ENCODE data around the gene TEP1. TPM values are rescaled to one million over a fixed set of nuclear protein-coding genes. Genes with fewer than 3 reads are reported as not detected.

TEP1 gene
- total RNA-seq, 2 experiments from 2014 or later: 47.1 to 49.3 TPM

DNA sequence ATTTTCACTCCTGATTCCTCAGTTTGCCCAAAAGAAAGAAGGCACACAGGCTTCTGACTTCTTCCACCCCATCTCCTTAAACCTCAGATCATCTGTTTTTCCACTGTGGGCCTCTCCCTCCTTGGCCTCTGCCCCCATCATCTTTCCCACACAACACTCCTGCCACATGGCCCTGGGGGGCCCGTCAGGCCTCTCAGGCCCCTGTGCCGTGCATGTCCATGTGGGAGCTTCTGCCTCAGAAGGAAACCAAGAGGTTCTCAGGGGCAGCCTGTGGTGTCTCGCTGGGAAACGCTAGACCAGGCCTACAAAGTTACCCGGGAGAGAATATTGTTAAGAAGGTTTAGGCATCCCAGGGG lies 14.7 kb upstream of the TEP1 start:
- POLR2A ChIA-PET: no interaction called here
- intact Hi-C loops (cut with micrococcal nuclease): no loop called here
- Mint-ChIP-seq H3K9me3 (no peaks in the 10 kb centered on the region), H3K4me1 (ENCODE audit: low read depth) (peaks cover 17% of the 10 kb centered on the region), H3K27ac (no peak overlapping the region), H3K4me3 (no peak overlapping the region), H3K27me3 (no peaks in the 10 kb centered on the region), H3K36me3 (no peaks in the 10 kb centered on the region)
- CTCF ChIA-PET: interaction anchor here (2.4 kb wide), 1 partner anchor 13 kb away, joined by 12 read pairs; no protein-coding TSS in a partner anchor
- no peak for DNase-seq

DNA sequence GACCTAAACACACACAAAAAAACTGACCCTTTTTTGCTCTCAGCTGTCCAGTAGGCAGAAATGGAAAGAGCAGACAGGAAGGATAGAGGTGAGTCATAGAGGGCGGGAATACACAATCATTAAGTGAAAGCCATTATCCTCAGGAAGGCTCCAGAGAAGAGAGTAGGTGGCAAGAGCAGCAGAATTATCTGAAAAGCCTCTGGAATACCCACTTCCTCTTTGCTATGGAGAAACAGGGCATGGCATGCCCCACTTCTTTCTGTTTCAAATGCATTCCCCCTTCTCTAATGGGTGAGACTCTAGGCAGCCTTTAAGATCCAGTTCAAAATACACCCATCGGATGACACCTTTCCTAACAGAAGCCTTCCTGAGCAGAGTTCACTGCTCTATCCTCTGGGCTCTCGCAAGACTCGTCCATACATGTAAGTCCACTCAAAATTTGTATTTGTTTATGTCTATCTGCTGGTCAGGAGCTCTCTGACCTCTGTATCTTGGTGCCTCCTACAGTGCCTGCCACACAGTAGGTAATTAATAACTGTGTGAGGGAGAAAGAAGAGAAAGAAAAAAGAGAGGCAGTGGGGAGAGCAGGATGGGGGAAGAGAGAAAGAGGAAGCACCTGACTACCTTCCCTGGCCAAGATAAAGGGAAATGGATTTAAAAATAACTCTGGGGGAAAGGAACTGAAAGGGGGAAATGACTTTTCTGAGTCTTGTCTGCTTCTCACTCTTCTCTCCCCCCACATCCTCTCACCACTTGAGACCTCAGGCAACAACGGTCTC lies 14.1 kb upstream of the TEP1 start:
- Mint-ChIP-seq H3K36me3 (no peaks in the 10 kb centered on the region), H3K27me3 (no peaks in the 10 kb centered on the region), H3K27ac (no peak overlapping the region), H3K4me1 (ENCODE audit: low read depth) (peaks cover 17% of the 10 kb centered on the region), H3K9me3 (no peaks in the 10 kb centered on the region), H3K4me3 (no peak overlapping the region)
- CTCF ChIA-PET: no interaction called here
- no peak for DNase-seq
- intact Hi-C loops (cut with micrococcal nuclease): no loop called here
- POLR2A ChIA-PET: no interaction called here

DNA sequence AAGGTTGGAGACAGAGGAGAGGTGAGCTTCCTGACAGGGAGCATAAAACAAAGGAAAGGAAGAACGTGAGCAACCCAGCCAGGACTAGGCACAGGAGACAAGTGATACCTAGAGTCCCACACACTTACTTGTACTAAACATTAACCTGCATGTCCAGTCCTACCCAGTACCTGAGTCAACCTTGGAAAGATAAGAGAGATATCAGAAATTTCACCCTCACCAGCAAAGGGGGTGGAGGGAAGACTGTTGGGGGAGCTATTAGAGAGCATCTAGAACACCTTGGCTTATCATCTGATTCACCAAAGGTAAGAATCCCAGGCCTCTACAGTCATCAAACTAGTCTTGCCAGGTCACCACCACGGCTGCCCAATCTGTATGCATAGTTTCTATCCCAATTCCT lies 11.6 kb upstream of the TEP1 start:
- H3K4me3 Mint-ChIP-seq: no peak overlapping the region
- H3K4me1 Mint-ChIP-seq (ENCODE audit: low read depth): peaks cover 17% of the 10 kb centered on the region
- ChIA-PET CTCF (interaction anchor here (2.8 kb wide), 1 partner anchor 9 kb away, joined by 10 read pairs; no protein-coding TSS in a partner anchor), POLR2A (no interaction called here)
- no peak for DNase-seq
- no peaks in the 10 kb centered on the region for H3K36me3 Mint-ChIP-seq
- no peak overlapping the region for H3K27ac Mint-ChIP-seq
- intact Hi-C loops (cut with micrococcal nuclease): no loop called here
- H3K27me3 Mint-ChIP-seq: no peaks in the 10 kb centered on the region
- H3K9me3 Mint-ChIP-seq: no peaks in the 10 kb centered on the region

- Mint-ChIP-seq H3K4me3 (no peak overlapping the region), H3K27ac (no peak overlapping the region), H3K36me3 (no peaks in the 10 kb centered on the region), H3K4me1 (ENCODE audit: low read depth) (peaks cover 9% of the 10 kb centered on the region), H3K27me3 (no peaks in the 10 kb centered on the region), H3K9me3 (no peaks in the 10 kb centered on the region)
- no peak for DNase-seq
- intact Hi-C loops (cut with micrococcal nuclease): no loop called here
- ChIA-PET POLR2A (interaction anchor here (0.9 kb wide), 1 partner anchor 9 kb away, joined by 3 read pairs; no protein-coding TSS in a partner anchor), CTCF (interaction anchor here (0.7 kb wide), 1 partner anchor 8 kb away, joined by 3 read pairs; no protein-coding TSS in a partner anchor)
Measured at GRCh38 chr14:20422886-20423285, 9.6 kb upstream of the TEP1 start.

DNA sequence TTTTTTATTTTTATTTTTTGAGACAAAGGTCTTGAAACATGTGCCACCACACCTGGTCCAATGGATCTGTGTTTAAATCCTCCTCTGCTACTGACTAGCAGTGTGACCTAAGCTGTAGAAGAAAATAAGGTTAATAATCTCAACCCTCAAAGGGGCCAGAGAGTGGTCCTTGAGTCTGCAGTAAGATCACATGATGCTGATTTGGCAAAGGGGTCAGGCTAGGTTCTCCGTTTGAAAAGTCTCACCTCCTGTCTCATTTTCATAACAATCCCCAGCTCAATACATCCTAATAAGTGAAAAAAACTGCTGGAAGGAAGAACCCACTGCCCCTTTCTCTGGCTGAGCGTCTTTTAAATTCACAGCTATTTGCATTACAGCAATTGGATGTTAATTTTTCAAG lies 8.0 kb upstream of the TEP1 start:
- Mint-ChIP-seq H3K36me3 (no peaks in the 10 kb centered on the region), H3K4me3 (no peak overlapping the region), H3K27ac (no peak overlapping the region), H3K9me3 (no peaks in the 10 kb centered on the region), H3K27me3 (no peaks in the 10 kb centered on the region), H3K4me1 (ENCODE audit: low read depth) (peaks cover 4% of the 10 kb centered on the region)
- no peak for DNase-seq
- intact Hi-C loops (cut with micrococcal nuclease): no loop called here
- ChIA-PET CTCF (interaction anchor here (0.8 kb wide), 1 partner anchor 93 kb away, joined by 3 read pairs; no protein-coding TSS in a partner anchor), POLR2A (no interaction called here)

- H3K9me3 Mint-ChIP-seq: no peaks in the 10 kb centered on the region
- H3K27me3 Mint-ChIP-seq: no peaks in the 10 kb centered on the region
- ChIA-PET CTCF (no interaction called here), POLR2A (interaction anchor here (0.7 kb wide), 2 partner anchors 51 to 554 kb away, joined by 3 to 5 read pairs; no protein-coding TSS in a partner anchor)
- no peak for DNase-seq
- no peak overlapping the region for H3K27ac Mint-ChIP-seq
- H3K36me3 Mint-ChIP-seq: no peaks in the 10 kb centered on the region
- no peak overlapping the region for H3K4me3 Mint-ChIP-seq
- H3K4me1 Mint-ChIP-seq (ENCODE audit: low read depth): peaks cover 11% of the 10 kb centered on the region
- intact Hi-C loops (cut with micrococcal nuclease): no loop called here
Measured at GRCh38 chr14:20419419-20419818, 6.1 kb upstream of the TEP1 start.

DNA sequence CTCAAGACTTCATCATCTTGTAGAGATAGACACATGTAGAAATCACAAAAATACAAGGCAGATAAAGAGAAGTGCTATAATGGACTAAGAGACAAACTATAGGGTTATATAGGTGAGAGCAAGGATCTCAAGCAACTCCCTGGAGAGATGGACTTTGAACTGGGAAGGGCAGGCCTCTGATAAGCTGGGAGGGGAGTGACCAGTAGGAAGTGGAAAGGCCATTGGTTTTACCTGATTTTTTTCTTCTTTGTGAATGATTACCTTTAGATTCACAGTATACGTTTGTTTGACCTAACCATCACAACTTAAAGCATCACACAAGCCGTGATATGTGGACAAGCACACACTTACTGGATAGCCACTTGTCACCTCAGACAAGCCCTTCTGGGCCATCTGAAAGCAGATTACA lies 5.2 kb upstream of the TEP1 start:
- Mint-ChIP-seq H3K4me3 (no peak overlapping the region), H3K36me3 (no peaks in the 10 kb centered on the region), H3K27ac (no peak overlapping the region), H3K9me3 (no peaks in the 10 kb centered on the region), H3K27me3 (no peaks in the 10 kb centered on the region), H3K4me1 (ENCODE audit: low read depth) (peaks cover 17% of the 10 kb centered on the region)
- CTCF ChIA-PET: no interaction called here
- intact Hi-C loops (cut with micrococcal nuclease): no loop called here
- POLR2A ChIA-PET: no interaction called here
- no peak for DNase-seq

DNA sequence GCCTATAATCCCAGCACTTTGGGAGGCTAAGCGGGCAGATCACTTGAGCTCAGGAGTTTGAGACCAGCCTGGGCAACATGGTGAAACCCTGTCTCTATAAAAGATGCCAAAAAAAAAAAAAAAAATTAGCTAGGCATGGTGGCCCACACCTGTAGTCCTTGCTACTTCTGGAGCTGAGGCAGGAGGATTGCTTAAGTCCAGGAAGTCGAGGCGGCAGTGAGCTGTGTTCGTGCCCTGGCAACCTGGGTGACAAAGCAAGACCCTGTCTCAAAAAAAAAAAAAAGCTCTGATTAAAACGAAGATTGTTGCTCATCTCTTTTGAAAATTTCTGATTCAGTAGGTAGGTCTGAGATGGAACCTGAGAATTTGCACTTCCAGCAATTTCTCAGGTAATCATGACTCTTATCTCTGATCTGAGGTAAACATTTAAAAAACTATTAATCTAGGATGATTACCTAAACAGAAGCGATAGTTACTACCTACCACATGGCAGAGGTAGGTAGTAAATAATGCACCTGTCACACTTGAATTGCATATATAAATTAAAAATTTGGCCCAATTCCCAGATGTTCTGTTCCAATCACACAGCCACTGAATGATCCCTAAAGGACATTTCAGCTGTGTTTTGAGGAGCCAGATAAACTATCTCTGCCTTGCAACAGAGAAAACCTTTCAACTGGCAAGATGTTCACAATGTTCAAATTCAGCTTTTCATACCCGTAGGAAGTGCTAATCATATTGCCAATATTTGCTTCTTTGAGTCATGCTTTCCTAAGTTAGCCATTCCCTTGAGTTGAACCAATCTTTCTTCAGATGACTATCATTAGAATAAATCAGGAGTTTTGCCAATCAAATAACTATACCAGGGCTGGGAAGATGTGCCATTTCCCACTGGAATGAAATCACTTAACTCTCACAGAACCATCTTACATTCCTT lies 4.2 kb upstream of the TEP1 start:
- CTCF ChIA-PET: interaction anchor here (0.7 to 1.0 kb wide), 3 partner anchors 52 to 337 kb away, joined by 3 to 4 read pairs (median 4); partner anchors contain the start of gene PNP
- Mint-ChIP-seq H3K4me1 (ENCODE audit: low read depth) (peaks cover 17% of the 10 kb centered on the region), H3K9me3 (no peaks in the 10 kb centered on the region), H3K27ac (no peak overlapping the region), H3K4me3 (no peak overlapping the region), H3K36me3 (no peaks in the 10 kb centered on the region), H3K27me3 (no peaks in the 10 kb centered on the region)
- POLR2A ChIA-PET: interaction anchor here (0.6 to 0.8 kb wide), 3 partner anchors 38 to 1060 kb away, joined by 3 to 7 read pairs (median 3); partner anchors contain the start of genes APEX1 and OSGEP
- intact Hi-C loops (cut with micrococcal nuclease): no loop called here
- no peak for DNase-seq

DNA sequence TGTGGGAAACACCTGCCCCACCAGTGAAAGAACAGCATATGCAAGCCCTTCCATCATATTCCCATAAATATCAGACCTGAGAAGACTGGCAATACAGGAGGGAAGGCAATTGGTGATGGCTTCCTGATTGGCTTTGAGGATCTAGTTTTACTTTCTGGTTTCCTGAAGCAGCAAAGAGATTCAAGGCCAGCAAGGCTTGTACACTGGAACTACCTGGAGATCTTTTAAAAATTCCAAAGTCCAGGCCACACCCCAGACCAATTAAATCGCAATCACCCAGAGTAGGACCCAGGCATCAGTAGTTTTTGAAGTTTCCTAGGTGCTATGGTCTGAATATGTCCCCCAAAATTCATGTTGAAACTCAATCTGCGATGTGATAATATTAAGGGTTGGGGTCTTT lies 2.9 kb upstream of the TEP1 start:
- Mint-ChIP-seq H3K4me1 (ENCODE audit: low read depth) (peaks cover 26% of the 10 kb centered on the region), H3K4me3 (no peak overlapping the region), H3K27me3 (no peaks in the 10 kb centered on the region), H3K9me3 (no peaks in the 10 kb centered on the region), H3K36me3 (peaks cover under 1% of the 10 kb centered on the region), H3K27ac (no peak overlapping the region)
- intact Hi-C loops (cut with micrococcal nuclease): no loop called here
- DNase-seq: no peak
- CTCF ChIA-PET: interaction anchor here (0.7 to 2.4 kb wide), 32 partner anchors 9 to 194 kb away, joined by 3 to 29 read pairs (median 5); partner anchors contain the start of genes APEX1, KLHL33, OSGEP and PARP2
- POLR2A ChIA-PET: interaction anchor here (0.8 to 1.7 kb wide), 3 partner anchors 39 to 73 kb away, joined by 6 to 7 read pairs (median 7); partner anchors contain the start of genes APEX1, OSGEP, PARP2 and PNP

DNA sequence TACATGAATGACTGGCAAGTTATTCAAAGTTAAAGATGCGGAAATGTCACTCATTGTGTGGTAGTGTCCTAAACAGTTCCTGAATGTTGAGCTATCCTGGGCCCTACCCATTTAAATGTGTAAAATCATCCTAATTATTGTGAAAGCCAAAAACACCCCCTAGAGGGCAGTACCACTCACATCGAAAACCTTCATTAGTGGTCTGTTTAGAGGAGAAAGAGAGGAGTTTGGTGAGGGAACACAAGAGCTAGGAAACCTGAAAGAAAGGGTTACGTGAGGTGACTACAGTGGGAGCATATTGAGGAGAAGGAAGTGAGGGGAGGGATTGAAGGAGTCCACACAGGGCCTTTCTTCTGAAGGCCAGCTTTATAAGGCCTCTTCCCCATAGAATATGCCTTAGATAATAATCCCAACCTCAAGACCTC lies 2.5 kb upstream of the TEP1 start:
- ChIA-PET POLR2A (interaction anchor here (0.6 to 1.7 kb wide), 5 partner anchors 10 to 190 kb away, joined by 3 to 7 read pairs (median 6); partner anchors contain the start of genes APEX1, OSGEP, PARP2 and PNP), CTCF (interaction anchor here (0.7 to 2.4 kb wide), 34 partner anchors 9 to 194 kb away, joined by 3 to 29 read pairs (median 5); partner anchors contain the start of genes APEX1, KLHL33, OSGEP and PARP2)
- Mint-ChIP-seq H3K27me3 (no peaks in the 10 kb centered on the region), H3K27ac (peak overlapping the region; percentile 0), H3K4me3 (no peak overlapping the region), H3K4me1 (ENCODE audit: low read depth) (peaks cover 31% of the 10 kb centered on the region), H3K36me3 (peaks cover 3% of the 10 kb centered on the region), H3K9me3 (no peaks in the 10 kb centered on the region)
- intact Hi-C loops (cut with micrococcal nuclease): no loop called here
- peak; percentile 20 for DNase-seq

GRCh38 chr14:20413744-20414082 lies 412 bp upstream of the TEP1 start:
- Mint-ChIP-seq H3K27ac (peak overlapping the region; percentile 96), H3K4me1 (ENCODE audit: low read depth) (peaks cover 40% of the 10 kb centered on the region), H3K4me3 (peak overlapping the region; percentile 93), H3K36me3 (peaks cover 3% of the 10 kb centered on the region), H3K27me3 (no peaks in the 10 kb centered on the region), H3K9me3 (no peaks in the 10 kb centered on the region)
- ChIA-PET CTCF (interaction anchor here (1.0 to 2.0 kb wide), 10 partner anchors 9 to 268 kb away, joined by 3 to 10 read pairs (median 6); partner anchors contain the start of genes APEX1, CCNB1IP1, OSGEP and PNP), POLR2A (interaction anchor here (0.7 to 3.6 kb wide), 4 partner anchors 9 to 71 kb away, joined by 3 to 16 read pairs (median 10); partner anchors contain the start of genes APEX1, OSGEP and PARP2)
- DNase-seq: peak; percentile 42
- intact Hi-C loops (cut with micrococcal nuclease): loop anchor here (1.0 to 5.0 kb wide), 8 partner anchors 12 to 267 kb away; partner anchors contain the start of genes OSGEP, PARP2 and PNP
